ENCODE measurements around the gene FBXL15. TPM values are rescaled to one million over a fixed set of nuclear protein-coding genes. Genes with fewer than 3 reads are reported as not detected.

The FBXL15 gene
- total and polyA plus RNA-seq, 2 experiments from 2014 or later = 18.5 to 36.1 TPM

GRCh38 chr10:102407425-102408130, 13.1 kb upstream of the FBXL15 start:
- Histone ChIP-seq H3K4me2 (no peak overlapping the region), H3K4me1 (ENCODE audit: insufficient read depth) (peaks cover 16% of the 10 kb centered on the region), H3K27ac (ENCODE audit: low read depth) (no peak overlapping the region), H3F3A (replicated peaks; ENCODE audit: low read depth) (peaks cover 12% of the 10 kb centered on the region), H4K20me1 (replicated peaks; ENCODE audit: insufficient read depth) (no peaks in the 10 kb centered on the region), H3K9me2 (ENCODE audit: insufficient read depth) (no peaks in the 10 kb centered on the region), H2AFZ (no peak overlapping the region), H3K36me3 (ENCODE audit: insufficient read depth) (no peaks in the 10 kb centered on the region), H3K4me3 (no peak overlapping the region), H3K27me3 (ENCODE audit: insufficient read depth) (peaks cover 53% of the 10 kb centered on the region), H3K79me2 (replicated peaks; ENCODE audit: insufficient read depth) (no peaks in the 10 kb centered on the region)
- Mint-ChIP-seq H3K27ac (no peak overlapping the region), H3K27me3 (ENCODE audit: insufficient read depth, low read depth, poor library complexity) (peaks cover 50% of the 10 kb centered on the region), H3K4me1 (peaks cover 24% of the 10 kb centered on the region), H3K9me3 (no peaks in the 10 kb centered on the region), H3K4me3 (no peak overlapping the region; the same call in 2 of the 3 replicates), H3K36me3 (ENCODE audit: low read depth) (peaks cover 2% of the 10 kb centered on the region; the same call in 1 of the 3 replicates)
- ATAC-seq (no peak), DNase-seq (ENCODE audit: low spot score) (no peak)
- TF ChIP-seq POLR2AphosphoS5 (IDR thresholded peaks at IDR 0.05; ENCODE audit: low read depth) (no peak), JUNB (IDR thresholded peaks at IDR 0.05; ENCODE audit: unreplicated experiment) (no peak)
- TF ChIP-seq, protein P1, sequence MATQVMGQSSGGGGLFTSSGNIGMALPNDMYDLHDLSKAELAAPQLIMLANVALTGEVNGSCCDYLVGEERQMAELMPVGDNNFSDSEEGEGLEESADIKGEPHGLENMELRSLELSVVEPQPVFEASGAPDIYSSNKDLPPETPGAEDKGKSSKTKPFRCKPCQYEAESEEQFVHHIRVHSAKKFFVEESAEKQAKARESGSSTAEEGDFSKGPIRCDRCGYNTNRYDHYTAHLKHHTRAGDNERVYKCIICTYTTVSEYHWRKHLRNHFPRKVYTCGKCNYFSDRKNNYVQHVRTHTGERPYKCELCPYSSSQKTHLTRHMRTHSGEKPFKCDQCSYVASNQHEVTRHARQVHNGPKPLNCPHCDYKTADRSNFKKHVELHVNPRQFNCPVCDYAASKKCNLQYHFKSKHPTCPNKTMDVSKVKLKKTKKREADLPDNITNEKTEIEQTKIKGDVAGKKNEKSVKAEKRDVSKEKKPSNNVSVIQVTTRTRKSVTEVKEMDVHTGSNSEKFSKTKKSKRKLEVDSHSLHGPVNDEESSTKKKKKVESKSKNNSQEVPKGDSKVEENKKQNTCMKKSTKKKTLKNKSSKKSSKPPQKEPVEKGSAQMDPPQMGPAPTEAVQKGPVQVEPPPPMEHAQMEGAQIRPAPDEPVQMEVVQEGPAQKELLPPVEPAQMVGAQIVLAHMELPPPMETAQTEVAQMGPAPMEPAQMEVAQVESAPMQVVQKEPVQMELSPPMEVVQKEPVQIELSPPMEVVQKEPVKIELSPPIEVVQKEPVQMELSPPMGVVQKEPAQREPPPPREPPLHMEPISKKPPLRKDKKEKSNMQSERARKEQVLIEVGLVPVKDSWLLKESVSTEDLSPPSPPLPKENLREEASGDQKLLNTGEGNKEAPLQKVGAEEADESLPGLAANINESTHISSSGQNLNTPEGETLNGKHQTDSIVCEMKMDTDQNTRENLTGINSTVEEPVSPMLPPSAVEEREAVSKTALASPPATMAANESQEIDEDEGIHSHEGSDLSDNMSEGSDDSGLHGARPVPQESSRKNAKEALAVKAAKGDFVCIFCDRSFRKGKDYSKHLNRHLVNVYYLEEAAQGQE (IDR thresholded peaks at IDR 0.05; ENCODE audit: unreplicated experiment) = no peak

DNA sequence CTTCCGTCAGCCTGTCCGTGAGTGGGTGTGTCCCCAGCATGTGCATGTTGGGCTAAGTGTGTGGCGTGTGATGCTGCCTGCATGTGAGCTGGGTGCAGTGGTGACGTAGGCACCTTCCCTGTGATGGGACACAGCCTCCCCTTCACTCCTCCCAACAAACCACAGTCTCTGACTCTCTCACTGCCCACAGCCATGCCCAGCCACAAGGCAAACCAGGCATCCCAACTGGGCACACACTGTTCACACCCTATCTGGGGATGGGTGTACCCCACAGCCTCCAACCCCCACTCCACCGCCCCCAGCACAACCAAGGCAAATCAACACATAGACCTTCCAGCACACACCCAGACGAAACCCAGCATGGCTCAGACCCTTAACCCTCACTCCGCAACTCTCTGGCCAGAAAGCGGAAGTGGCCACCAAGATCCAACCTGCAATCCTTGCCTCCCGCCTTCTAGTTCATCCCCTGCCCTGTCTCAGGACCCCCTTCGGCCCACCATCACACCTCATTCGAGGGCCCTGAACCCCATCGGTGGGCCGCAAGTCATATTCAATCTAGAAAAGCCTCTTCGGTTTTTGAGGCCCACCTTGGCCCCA, 12.4 kb upstream of the FBXL15 start:
- DNase-seq (ENCODE audit: low spot score) (no peak), ATAC-seq (no peak)
- H3F3A ChIP-seq (replicated peaks; ENCODE audit: low read depth) = peaks cover 11% of the 10 kb centered on the region
- H3K9me3 Mint-ChIP-seq = no peaks in the 10 kb centered on the region
- peaks cover 16% of the 10 kb centered on the region for H3K4me1 ChIP-seq (ENCODE audit: insufficient read depth)
- H3K27ac Mint-ChIP-seq = no peak overlapping the region
- peaks cover 53% of the 10 kb centered on the region for H3K27me3 ChIP-seq (ENCODE audit: insufficient read depth)
- TF ChIP-seq CREB1 (CRISPR knock-in tag; IDR thresholded peaks at IDR 0.05; ENCODE audit: low read depth) (no peak), ZNF462 (CRISPR knock-in tag; IDR thresholded peaks at IDR 0.05) (no peak)
- peak overlapping the region; percentile 86 for H3K4me2 ChIP-seq
- peaks cover 30% of the 10 kb centered on the region for H3K4me1 Mint-ChIP-seq
- H3K27ac ChIP-seq (ENCODE audit: low read depth) = no peak overlapping the region
- H3K36me3 ChIP-seq (ENCODE audit: insufficient read depth) = no peaks in the 10 kb centered on the region
- H3K27me3 Mint-ChIP-seq (ENCODE audit: insufficient read depth, low read depth, poor library complexity) = peaks cover 56% of the 10 kb centered on the region
- H3K79me2 ChIP-seq (replicated peaks; ENCODE audit: insufficient read depth) = no peaks in the 10 kb centered on the region
- peak overlapping the region; percentile 75 for H3K4me3 ChIP-seq
- H4K20me1 ChIP-seq (replicated peaks; ENCODE audit: insufficient read depth) = no peaks in the 10 kb centered on the region
- H3K4me3 Mint-ChIP-seq = peak overlapping the region; percentile 62
- no peaks in the 10 kb centered on the region for H3K9me2 ChIP-seq (ENCODE audit: insufficient read depth)
- no peak overlapping the region for H2AFZ ChIP-seq
- H3K36me3 Mint-ChIP-seq (ENCODE audit: low read depth) = peaks cover 2% of the 10 kb centered on the region; the same call in 1 of the 3 replicates
